Neural crest cell (in vitro differentiated cells): Measurements from ENCODE around the gene OR4M1. TPM values are rescaled to one million over a fixed set of nuclear protein-coding genes. Genes with fewer than 3 reads are reported as not detected.
"Not testable (repeated sequence)": the region's sequence is repeated elsewhere in the genome, so short reads cannot be mapped to it uniquely, and the experiment has no call there.

Source experiments
- DNase-seq: peaks from one replicate; pipeline ENCODE4 v3.0.0; 2021; ENCODE audit warnings: low read depth, mixed read lengths, low spot score
- H3K27ac Mint-ChIP-seq: one replicate; pipeline ENCODE4 v1.8.0; 2021; ENCODE audit warnings: mild to moderate bottlenecking, mixed read lengths; ENCODE audit not compliant: unreplicated experiment
- H3K27me3 Mint-ChIP-seq: 2 replicates; pipeline ENCODE4 v1.8.0; 2021; ENCODE audit warnings: low read depth, mild to moderate bottlenecking, mixed read lengths
- H3K36me3 Mint-ChIP-seq: 2 replicates; pipeline ENCODE4 v1.8.0; 2021; ENCODE audit warnings: low read depth, mild to moderate bottlenecking, mixed read lengths
- H3K4me1 Mint-ChIP-seq: 2 replicates; pipeline ENCODE4 v1.8.0; 2021; ENCODE audit warnings: mixed read lengths
- H3K4me3 Mint-ChIP-seq: one replicate; pipeline ENCODE4 v1.8.0; 2021; ENCODE audit warnings: mild to moderate bottlenecking, mixed read lengths
- H3K9me3 Mint-ChIP-seq: 2 replicates; pipeline ENCODE4 v1.8.0; 2021; ENCODE audit warnings: mixed read lengths
- long read RNA-seq: library from polyadenylated mRNA; unstranded; transcript quantifications from one replicate; pipeline ENCODE4 v2.0.0, GENCODE V29; 2020
- total RNA-seq: library from RNA; stranded (reverse); gene quantifications from 2 replicates; pipeline ENCODE4 v1.2.1, GENCODE V29; 2021
- TF ChIP-seq, protein P1 (sequence below): fragments of 200-600 bp; sonication (generic); conservative IDR thresholded peaks from 2 replicates; pipeline ENCODE4 v1.5.0; 2021; ENCODE audit warnings: antibody characterized with exemption, mild to moderate bottlenecking

Gene OR4M1, protein sequence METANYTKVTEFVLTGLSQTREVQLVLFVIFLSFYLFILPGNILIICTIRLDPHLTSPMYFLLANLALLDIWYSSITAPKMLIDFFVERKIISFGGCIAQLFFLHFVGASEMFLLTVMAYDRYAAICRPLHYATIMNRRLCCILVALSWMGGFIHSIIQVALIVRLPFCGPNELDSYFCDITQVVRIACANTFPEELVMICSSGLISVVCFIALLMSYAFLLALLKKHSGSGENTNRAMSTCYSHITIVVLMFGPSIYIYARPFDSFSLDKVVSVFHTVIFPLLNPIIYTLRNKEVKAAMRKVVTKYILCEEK
- not detected in 2 replicates for total RNA-seq
- long read RNA-seq, result 0 reads

DNA sequence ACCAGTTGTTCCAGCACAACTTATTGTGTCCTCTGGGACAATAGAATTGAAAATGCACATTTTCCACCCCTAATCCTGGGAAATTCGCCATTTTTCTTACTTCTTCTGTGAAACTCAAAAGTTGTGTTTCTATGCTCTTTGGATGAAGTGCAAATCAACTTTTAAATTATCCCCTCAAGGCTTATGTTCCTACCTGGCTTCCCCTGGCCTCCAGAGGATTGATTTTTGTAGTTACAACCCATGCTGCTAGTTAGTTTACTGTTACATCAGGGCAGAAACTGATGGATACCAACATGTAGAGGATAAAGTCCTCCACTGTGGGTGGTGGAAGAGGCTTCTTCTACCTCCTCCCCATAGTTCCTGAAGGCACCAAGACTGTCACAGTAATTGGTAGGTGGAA is at the start of gene OR4M1:
TSS of gene OR4M1 (plus strand) at position 301 of the 400 bp plus-strand sequence. CDS start 6,819 bp downstream, outside the sequence.
- peaks cover 54% of the 10 kb centered on the region for H3K9me3 Mint-ChIP-seq
- H3K27me3 Mint-ChIP-seq, DNase-seq, H3K27ac Mint-ChIP-seq, H3K4me1 Mint-ChIP-seq, H3K4me3 Mint-ChIP-seq: not testable (repeated sequence)
- H3K36me3 Mint-ChIP-seq, result peaks cover 16% of the 10 kb centered on the region

DNA sequence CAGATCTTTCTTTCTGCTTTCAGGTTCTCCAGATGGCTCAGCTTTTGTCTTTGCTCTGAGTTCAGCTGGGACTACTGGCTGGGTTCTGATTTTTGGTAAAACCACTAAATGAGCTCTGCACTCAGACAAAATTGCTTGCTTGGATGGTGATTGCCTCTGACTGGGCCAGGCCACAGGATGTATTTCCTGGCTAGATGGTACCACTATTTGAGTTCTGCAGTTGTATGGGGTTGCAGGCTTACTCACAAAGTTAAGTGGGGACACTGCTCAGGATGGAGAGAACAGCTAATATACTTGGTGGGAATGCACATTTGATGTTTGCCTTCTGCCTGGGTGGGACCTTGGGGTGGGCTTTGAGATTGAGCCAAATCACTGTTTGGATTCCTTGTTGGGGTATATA is 43.9 kb upstream of the OR4M1 start:
- TF ChIP-seq, protein P1, sequence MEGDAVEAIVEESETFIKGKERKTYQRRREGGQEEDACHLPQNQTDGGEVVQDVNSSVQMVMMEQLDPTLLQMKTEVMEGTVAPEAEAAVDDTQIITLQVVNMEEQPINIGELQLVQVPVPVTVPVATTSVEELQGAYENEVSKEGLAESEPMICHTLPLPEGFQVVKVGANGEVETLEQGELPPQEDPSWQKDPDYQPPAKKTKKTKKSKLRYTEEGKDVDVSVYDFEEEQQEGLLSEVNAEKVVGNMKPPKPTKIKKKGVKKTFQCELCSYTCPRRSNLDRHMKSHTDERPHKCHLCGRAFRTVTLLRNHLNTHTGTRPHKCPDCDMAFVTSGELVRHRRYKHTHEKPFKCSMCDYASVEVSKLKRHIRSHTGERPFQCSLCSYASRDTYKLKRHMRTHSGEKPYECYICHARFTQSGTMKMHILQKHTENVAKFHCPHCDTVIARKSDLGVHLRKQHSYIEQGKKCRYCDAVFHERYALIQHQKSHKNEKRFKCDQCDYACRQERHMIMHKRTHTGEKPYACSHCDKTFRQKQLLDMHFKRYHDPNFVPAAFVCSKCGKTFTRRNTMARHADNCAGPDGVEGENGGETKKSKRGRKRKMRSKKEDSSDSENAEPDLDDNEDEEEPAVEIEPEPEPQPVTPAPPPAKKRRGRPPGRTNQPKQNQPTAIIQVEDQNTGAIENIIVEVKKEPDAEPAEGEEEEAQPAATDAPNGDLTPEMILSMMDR, result no peak
- Mint-ChIP-seq H3K27ac (no peak overlapping the region), H3K4me3 (no peak overlapping the region), H3K27me3 (no peaks in the 10 kb centered on the region), H3K9me3 (peaks cover 20% of the 10 kb centered on the region), H3K4me1 (no peaks in the 10 kb centered on the region), H3K36me3 (peaks cover 6% of the 10 kb centered on the region)
- no peak for DNase-seq

DNA sequence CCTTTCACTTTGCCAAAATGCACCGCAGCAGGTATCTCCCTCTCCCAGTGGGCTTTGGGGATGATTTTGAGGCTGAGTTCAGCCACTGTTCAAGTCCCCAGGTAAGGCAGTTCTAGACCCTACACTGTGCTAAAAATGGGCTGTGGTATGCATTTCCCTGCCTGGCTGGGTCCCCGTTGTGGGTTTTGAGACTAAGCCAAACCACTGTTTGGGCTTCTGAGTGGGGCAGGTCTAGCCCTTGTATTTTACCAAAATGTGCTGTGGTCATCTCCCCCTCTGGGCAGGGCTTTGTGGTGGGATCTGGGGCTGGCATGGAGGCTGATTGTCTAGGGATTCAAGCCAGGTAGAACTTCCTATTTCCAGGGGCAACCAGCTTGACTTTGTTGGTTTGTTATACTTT is 43.5 kb upstream of the OR4M1 start:
- Mint-ChIP-seq H3K4me3 (no peak overlapping the region), H3K27me3 (no peaks in the 10 kb centered on the region), H3K9me3 (peaks cover 20% of the 10 kb centered on the region), H3K4me1 (no peaks in the 10 kb centered on the region), H3K27ac (no peak overlapping the region), H3K36me3 (peaks cover 6% of the 10 kb centered on the region)
- TF ChIP-seq, protein P1, result no peak
- DNase-seq, result no peak

DNA sequence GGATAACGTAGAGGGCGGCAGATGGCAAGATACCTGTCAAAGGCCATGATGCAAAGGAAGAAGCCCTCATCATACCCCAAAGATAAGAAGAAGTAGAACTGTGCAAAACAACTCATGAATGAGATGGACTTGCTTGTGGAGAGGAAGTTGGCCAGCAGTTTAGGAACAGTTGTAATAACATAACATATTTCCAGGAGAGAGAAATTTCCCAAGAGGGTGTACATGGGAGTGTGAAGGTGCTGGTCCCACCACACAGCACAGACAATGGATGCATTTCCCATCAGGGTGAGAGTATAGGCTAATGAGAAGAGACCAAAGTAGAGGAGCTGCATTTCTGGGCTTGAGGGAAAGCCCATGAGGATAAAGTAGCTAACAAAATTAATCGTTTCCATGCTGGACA is 39.4 kb upstream of the OR4M1 start:
- DNase-seq, H3K27me3 Mint-ChIP-seq, H3K4me3 Mint-ChIP-seq, H3K4me1 Mint-ChIP-seq, H3K27ac Mint-ChIP-seq: not testable (repeated sequence)
- peaks cover 10% of the 10 kb centered on the region for H3K36me3 Mint-ChIP-seq
- peaks cover 33% of the 10 kb centered on the region for H3K9me3 Mint-ChIP-seq

DNA sequence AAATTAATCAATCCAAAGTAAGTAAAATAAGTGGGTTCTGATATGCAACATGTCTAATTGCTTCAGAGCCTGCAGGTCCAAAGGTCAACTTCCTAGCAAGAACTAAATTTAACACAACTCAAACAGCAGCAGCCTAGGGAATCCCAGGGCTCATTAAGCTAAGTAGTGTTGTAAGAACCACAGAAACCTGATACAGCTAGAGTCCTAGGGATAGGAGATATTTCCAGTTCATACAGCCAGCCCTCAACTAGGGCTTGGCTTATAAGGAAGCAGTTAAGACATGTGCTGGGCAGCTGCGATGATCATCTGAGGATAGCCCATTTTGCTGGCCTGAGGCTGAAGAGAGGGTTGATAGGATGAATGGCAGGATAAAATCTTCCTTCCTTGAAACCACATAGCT is 30.0 kb upstream of the OR4M1 start, which contains the start of gene OR4Q3:
TSS of gene OR4Q3 (plus strand) at position 316 of the 400 bp plus-strand sequence.
- no peak within 1 kb of the TSS for H3K4me3 Mint-ChIP-seq
- peaks cover 24% of the 10 kb centered on the region for H3K9me3 Mint-ChIP-seq
- H3K36me3 Mint-ChIP-seq, result peaks cover 8% of the 10 kb centered on the region
- no peak for DNase-seq
- TF ChIP-seq, protein P1, result no peak
- H3K27ac Mint-ChIP-seq, result no peak within 1 kb of the TSS
- no peaks in the 10 kb centered on the region for H3K27me3 Mint-ChIP-seq
- H3K4me1 Mint-ChIP-seq, result no peaks in the 10 kb centered on the region

DNA sequence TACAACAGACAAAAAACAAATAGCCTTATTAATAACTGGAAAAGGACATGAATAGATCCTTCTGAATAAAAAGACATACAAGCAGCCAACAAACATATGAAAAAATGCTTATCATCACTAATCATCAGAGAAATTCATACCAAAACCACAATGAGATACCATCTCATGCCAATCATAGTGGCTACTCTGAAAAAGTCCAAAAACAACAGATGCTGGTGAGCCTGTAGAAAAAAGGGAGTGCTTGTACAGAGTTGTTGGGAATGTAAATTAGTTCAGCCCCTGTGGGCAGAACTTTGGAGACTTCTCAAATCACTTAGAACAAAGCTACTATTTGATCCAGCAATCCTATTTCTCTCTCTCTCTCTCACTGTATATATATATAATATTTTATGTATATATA is 21.0 kb upstream of the OR4M1 start:
- H3K9me3 Mint-ChIP-seq, result peaks cover 15% of the 10 kb centered on the region
- H3K4me3 Mint-ChIP-seq, H3K4me1 Mint-ChIP-seq, DNase-seq, H3K27ac Mint-ChIP-seq, H3K36me3 Mint-ChIP-seq, H3K27me3 Mint-ChIP-seq: not testable (repeated sequence)

DNA sequence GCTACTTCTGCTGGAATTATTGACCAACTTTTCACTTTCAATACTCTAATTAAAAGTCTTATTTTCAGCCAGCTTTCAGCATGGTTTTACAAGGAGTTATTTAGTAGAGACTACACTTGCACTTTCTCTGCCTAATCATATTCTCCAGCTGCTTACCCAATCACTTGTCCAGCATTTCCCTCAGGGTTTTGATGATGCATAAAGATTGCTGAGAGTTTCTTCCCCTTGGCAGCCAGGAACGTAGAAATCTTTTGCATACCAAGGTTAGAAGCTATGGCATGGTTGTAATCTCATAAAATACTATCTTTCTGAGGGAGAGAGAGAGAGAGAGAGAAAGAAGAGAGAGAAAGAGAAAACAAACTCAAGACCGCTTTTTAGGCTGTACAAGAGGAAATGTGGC is 19.1 kb upstream of the OR4M1 start:
- Mint-ChIP-seq H3K4me1 (no peaks in the 10 kb centered on the region), H3K4me3 (no peak overlapping the region), H3K9me3 (peaks cover 15% of the 10 kb centered on the region), H3K36me3 (peaks cover 4% of the 10 kb centered on the region), H3K27ac (no peak overlapping the region), H3K27me3 (no peaks in the 10 kb centered on the region)
- TF ChIP-seq, protein P1, result no peak
- no peak for DNase-seq

DNA sequence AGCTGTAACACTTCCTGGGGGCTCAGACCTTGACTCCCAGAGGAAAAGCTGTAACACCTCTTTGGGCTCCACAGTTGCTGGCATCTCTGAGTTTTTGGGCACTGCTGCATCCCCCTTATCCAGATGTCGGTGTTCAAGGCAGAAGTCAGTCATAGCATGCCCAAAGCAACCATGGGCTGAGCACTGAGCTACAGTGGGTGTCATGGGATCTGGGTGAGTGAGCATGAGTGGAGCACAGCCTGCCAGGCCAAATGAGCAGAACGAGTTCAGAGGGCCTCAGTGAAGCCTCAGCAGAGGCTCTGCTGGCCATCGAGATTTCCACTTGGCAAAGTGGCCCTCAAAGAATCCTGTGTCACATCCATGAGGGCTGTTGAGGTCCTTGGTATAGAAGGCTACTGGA is 1.8 kb upstream of the OR4M1 start:
- H3K4me3 Mint-ChIP-seq, H3K27me3 Mint-ChIP-seq, H3K4me1 Mint-ChIP-seq, DNase-seq, H3K27ac Mint-ChIP-seq: not testable (repeated sequence)
- H3K36me3 Mint-ChIP-seq, result peaks cover 19% of the 10 kb centered on the region
- H3K9me3 Mint-ChIP-seq, result peaks cover 50% of the 10 kb centered on the region
